HCT116 (cell line): ENCODE data around the gene ARHGAP45.

ENCODE experiments used
- CTCF ChIP-seq, 3 experiments: fragments of 200-600 bp in 1 of 3; sonication (generic) in 1 of 3; IDR thresholded peaks in 2 of 3; conservative IDR thresholded peaks in 1 of 3; 2 replicates each; pipeline ENCODE4 v1.5.1; 2012 to 2017; ENCODE audit warnings: low read depth in 2 of 3, low read length in 2 of 3, antibody characterized with exemption in 1 of 3, borderline replicate concordance in 1 of 3, control low read depth in 1 of 3, mild to moderate bottlenecking in 1 of 3, mixed read lengths in 1 of 3, mixed run types in 1 of 3, moderate library complexity in 1 of 3; ENCODE audit not compliant: insufficient read depth in 1 of 3
- EZH2 ChIP-seq: fragments of 200-600 bp; sonication (generic); IDR thresholded peaks from 2 replicates; pipeline ENCODE4 v1.6.1; 2017; ENCODE audit warnings: antibody characterized with exemption, mixed run types
- EZH2phosphoT487 ChIP-seq: fragments of 200-600 bp; IDR thresholded peaks from 2 replicates; pipeline ENCODE4 v1.6.1; 2018; ENCODE audit warnings: antibody characterized with exemption, borderline replicate concordance
- POLR2A ChIP-seq: IDR thresholded peaks from 2 replicates; pipeline ENCODE4 v1.7.0; 2011; ENCODE audit warnings: borderline replicate concordance; ENCODE audit not compliant: insufficient read depth, insufficient read length; ENCODE audit errors: extremely low read depth
- POLR2AphosphoS5 ChIP-seq: IDR thresholded peaks from 2 replicates; pipeline ENCODE4 v1.6.1; 2011; ENCODE audit warnings: mild to moderate bottlenecking, low read depth, low read length, moderate library complexity
- SIN3A ChIP-seq: IDR thresholded peaks from 2 replicates; pipeline ENCODE4 v1.6.1; 2012; ENCODE audit warnings: low read depth
- SRF ChIP-seq: IDR thresholded peaks from 2 replicates; pipeline ENCODE4 v1.6.1; 2012; ENCODE audit warnings: low read depth
- ZNF274 ChIP-seq: fragments of 200-500 bp; sonication (Bioruptor generic); IDR thresholded peaks from 2 replicates; pipeline ENCODE4 v1.6.1; 2014; ENCODE audit warnings: mild to moderate bottlenecking, low read depth, low read length, inconsistent platforms

- TF ChIP-seq CTCF (IDR thresholded peaks at IDR 0.05 in 2 of 3, conservative IDR thresholded peaks at IDR 0.05 in 1 of 3; ENCODE audit: borderline replicate concordance in 1 of 3, insufficient read depth in 1 of 3, low read depth in 2 of 3, low read length in 2 of 3) (no peak), EZH2 (no peak), SIN3A (no peak), POLR2AphosphoS5 (no peak; the same call in 1 of the 2 replicates), POLR2A (no peak), EZH2phosphoT487 (no peak), ZNF274 (no peak), SRF (no peak)
These were observed 41.5 kb downstream of the ARHGAP45 start for GRCh38 chr19:1108291-1109031.
